DOHH2 (cell line): ENCODE results near the gene BCL2.

Experiments used
- CTCF ChIP-seq: fragments of 200-600 bp; sonication (generic); IDR thresholded peaks from one replicate; pipeline ENCODE4 v1.5.1; 2014; ENCODE audit warnings: antibody characterized with exemption, mild to moderate bottlenecking, low read depth, low read length; ENCODE audit not compliant: poor library complexity, severe bottlenecking
- EZH2phosphoT487 ChIP-seq: fragments of 200-600 bp; sonication (generic); IDR thresholded peaks from 2 replicates; pipeline ENCODE4 v1.6.1; 2017; ENCODE audit warnings: borderline replicate concordance, mild to moderate bottlenecking, antibody characterized with exemption, low read length, moderate library complexity, mixed read lengths

- no peak for TF ChIP-seq CTCF
- no peak for TF ChIP-seq EZH2phosphoT487
These were observed 36.1 kb downstream of the BCL2 start for GRCh38 chr18:63283305-63284094.
